HG03565 (cell line): ENCODE data around the gene CLEC3A.
"Not testable (repeated sequence)": the region's sequence is repeated elsewhere in the genome, so short reads cannot be mapped to it uniquely, and the experiment has no call there.

Source experiments
- ATAC-seq: cut with Tn5 transposase; IDR thresholded peaks from one replicate; pipeline ENCODE4 v1.9.1; 2021; ENCODE audit warnings: mild to moderate bottlenecking, moderate library complexity; ENCODE audit not compliant: unreplicated experiment

CLEC3A gene

DNA sequence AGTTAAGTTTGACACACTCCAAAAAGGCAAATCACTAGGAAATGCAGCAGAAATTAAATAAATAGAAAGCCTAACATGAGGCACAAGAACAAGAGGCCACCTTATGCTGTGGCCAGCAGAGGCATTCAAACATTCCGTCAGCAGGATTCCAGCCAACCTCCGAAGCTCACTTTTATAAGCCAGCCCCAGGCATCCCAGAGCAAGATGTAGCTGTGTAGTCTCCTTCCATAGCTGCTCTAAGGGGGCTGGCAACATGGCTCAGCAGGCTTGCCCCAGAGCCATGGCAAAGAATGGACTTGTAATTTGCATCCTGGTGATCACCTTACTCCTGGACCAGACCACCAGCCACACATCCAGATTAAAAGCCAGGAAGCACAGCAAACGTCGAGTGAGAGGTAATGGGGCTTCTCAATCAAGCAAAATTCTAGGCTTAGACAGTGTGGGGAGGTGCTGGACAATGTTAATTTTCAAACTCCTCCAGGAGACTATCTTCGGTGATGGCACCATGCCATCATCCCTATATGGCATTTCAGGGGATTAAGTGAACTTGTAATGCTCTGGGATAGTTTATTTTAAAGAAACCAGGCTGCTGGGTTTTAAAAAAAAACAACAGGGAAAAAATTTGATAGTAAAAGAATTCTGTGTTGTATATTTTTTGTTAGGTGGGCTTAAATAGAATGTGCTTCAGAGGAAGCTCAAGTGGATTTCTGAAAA, at the start of gene CLEC3A:
Gene CLEC3A (plus strand): TSS at position 202 of the 714 bp plus-strand sequence. CDS start 79 bp downstream, at position 281.
- no peak for ATAC-seq

DNA sequence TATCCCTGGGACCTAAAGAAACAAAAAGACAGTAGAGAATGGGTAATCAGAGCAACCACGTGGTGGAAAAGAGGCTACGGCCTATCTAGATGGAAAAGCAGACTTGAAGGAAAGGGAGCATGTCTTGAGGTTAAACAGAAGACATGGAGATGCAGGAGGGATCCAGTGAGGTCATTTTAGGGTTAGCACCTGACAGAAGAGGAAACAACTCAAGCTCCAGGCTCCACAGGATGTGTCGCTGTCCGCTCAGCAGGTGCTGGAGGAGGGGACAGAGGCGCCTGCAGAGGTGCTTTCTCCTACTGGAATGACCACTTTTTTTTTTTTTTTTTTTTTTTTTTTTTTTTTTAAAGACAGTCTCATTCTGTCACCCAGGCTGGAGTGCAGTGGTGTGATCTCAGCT, 47.5 kb upstream of the CLEC3A start:
- ATAC-seq = no peak

- no peak for ATAC-seq
These were observed 46.4 kb upstream of the CLEC3A start for GRCh38 chr16:77975942-77976341.

GRCh38 chr16:77977339-77977738, 45.0 kb upstream of the CLEC3A start:
- no peak for ATAC-seq

GRCh38 chr16:77985111-77985510, 37.2 kb upstream of the CLEC3A start:
- ATAC-seq = no peak

DNA sequence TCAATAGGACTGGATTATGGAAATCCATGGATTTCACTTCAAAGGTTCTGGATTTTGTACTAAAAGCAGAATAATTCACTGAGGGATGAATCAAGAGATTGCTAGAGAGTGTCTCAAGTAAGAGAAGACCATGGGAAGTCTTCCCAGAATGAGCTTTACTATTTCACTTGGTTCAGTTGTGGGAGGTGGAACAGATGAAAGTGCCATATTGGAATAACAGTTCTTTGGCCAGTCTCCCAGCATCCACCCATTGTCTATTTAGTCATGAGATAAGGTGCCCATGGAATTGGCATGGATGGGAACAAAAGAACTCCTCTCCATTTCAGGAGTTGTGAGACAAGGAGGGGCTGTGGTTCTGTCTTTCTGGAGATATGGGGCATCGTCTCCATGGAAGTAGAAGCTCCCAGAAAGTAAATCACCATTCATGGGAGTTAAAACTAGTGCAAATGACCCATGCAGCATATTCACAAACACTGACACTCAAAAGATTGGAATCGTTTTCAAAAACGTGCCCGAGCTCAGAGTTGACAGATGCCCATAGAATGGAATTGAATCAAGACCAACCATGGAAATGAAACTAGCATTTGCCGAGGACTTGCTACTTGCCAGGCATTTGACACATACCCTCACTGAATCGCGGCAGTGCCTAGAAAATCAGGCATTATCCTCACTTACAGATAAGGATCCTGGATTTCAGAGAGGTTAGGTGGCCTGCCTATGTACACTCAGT, 36.2 kb upstream of the CLEC3A start:
- ATAC-seq = no peak

GRCh38 chr16:77987810-77988209, 34.5 kb upstream of the CLEC3A start:
- ATAC-seq = no peak

DNA sequence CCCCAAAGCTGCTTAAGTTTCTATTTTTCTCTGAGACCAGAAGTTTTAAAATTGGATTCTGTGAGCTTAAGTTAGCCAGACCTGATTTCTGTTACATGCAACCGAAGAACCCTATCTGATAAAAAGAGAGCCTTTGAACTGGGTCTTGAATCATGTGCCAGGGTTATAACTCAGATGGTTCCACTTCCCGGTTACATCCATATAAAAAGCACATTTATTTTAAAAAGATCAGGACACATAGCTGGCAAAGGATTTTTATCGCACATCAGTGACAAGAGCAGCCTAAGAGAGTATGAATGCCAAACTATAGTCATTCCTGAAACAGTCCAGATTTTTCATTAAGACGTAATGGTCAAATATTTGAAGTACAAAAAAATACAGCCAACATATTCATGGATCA, 32.5 kb upstream of the CLEC3A start:
- ATAC-seq = no peak

DNA sequence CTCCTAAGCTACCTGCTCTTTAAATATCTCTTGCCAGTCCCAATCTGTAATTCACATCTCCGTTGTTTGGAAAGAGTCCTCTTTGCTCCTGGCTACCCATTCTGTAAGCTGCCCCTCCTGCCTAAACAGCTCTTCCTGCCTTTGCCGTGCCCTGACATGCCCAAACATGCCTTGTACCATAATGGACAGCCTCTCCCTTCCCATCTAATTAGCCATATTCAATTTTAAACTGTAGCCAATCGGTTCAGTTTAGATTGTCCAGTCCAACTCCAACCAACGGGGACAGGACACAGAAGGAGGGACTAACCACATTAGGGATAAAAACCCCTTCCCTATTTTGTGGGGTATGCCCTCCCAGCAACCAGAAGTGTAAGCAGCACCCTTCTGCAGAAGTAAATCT, 30.6 kb upstream of the CLEC3A start:
- ATAC-seq = no peak

- ATAC-seq = not testable (repeated sequence)
These were observed 30.0 kb upstream of the CLEC3A start for GRCh38 chr16:77992381-77992780.

DNA sequence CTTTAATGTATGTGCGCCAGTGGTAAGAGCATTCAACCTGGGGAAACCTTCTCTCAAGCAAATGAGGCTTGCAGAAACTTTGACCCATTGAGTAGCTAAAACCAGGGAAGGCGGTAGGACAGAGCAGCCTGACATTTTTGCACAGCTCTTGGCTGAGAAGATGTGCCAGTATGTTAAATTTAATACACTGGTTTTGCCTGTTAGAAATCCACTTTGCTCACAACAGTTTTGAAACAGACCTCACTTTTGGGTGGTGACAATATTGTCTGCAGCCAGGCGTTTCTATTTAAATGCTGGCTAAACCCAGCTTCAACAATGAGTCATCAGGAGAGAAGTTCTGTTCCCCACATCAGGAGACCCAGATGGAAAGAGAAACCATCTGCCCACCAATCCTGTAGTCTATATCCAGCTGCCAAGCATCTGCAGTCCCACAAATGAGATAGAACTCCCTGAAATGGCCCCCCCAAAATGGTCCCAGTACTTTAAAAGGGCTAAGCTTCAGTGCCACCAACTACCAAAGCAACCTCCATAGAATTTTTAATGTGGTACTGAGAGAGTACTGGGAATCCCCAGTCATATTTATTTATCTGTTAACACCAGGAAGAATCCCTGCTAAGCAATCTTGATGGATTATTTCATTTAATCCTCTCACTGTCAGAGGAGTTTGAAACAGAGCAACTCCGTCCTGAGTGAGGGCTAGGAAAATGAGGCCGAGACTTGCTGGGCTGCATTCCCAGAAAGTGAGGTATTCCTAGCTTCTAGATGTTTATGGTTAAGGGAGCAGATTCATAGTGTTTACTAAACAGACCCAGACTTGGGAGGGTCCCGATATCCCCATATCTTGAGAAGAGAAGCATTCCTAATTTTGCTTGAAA, 29.0 kb upstream of the CLEC3A start:
- no peak for ATAC-seq

- ATAC-seq = no peak
These were observed 26.4 kb upstream of the CLEC3A start for GRCh38 chr16:77995843-77996455.

GRCh38 chr16:77998350-77999023, 23.9 kb upstream of the CLEC3A start:
- ATAC-seq = no peak

- no peak for ATAC-seq
These were observed 20.8 kb upstream of the CLEC3A start for GRCh38 chr16:78001451-78002025.

- peak; percentile 98 for ATAC-seq
These were observed 19.3 kb upstream of the CLEC3A start for GRCh38 chr16:78002915-78003538.

DNA sequence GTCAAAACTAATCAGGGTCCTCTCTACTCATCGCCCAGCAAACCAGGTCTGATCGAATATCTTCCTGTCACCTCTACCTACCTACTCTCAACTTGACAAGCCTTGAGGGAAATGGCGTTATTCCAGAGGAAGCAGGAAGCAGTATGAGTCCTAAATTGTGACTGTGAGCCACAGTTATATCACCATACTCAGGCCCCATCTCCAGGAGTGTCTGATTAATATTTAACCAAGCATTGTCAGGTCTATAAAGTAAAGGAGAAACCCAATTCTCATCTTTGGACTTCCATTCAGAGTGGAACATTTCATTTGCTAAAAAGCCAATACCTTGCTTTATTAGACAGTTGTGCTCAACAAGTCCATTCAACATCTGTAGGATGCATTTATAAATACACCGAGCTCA, 17.8 kb upstream of the CLEC3A start:
- ATAC-seq = no peak

DNA sequence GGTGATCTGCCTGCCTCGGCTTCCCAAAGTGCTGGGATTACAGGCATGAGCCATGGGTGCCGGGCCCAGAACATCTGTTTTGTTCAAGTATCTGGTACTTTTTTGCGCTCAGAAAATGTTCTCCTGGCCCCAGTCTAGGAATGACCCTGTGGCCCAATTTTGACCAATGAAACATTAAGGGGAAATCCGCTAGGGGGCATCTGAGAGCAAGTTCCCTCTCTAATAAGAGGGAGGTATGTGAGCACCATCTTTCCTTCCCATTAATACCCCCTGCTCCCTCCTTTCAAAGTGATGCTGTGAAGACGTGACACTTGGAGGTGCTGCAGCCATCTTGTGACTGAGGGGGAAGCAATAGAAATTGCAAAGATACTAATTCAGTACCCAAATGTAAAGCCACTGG, 16.5 kb upstream of the CLEC3A start:
- ATAC-seq = no peak

DNA sequence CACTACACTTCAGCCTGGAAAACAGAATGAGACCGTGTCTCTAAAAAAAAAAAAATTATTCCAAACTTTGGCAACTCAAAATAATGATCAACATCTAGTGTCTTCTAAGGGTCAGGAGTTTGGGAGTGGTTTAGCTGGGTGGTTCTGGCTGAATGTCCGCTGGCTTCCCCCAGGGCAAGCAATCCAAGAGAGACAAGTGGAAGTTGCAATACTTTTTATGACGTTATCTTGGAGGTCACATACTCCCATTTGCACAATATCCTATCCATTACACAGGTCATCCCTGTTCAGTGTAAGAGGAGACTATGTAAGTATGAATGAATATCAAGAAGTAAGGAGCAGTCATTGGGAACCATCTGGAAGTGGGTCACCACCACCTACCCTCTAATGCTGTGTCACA, 15.2 kb upstream of the CLEC3A start:
- no peak for ATAC-seq

GRCh38 chr16:78024159-78024558, 1.8 kb downstream of the CLEC3A start:
- ATAC-seq = no peak

DNA sequence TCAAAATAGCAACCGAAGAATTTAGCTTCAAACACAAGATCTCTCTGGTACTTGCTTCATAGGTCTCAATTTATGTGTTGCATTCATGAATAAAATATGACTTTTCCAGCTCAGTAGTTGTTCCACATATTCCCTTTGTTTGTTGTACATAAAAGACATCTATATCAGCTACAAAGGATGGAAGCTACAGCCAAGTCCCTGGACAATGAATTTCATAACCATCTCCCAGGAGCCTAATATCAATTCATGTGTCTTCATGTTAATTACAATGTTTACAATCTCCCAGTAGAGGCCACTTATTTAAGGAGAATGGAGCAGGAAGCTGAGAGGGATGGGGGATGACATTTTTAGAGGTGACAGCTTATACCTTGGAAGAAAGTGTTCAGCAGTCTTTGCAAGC, 3.3 kb downstream of the CLEC3A start:
- ATAC-seq = no peak
